B cell (primary cell): ENCODE results near the gene FOLH1. TPM values are rescaled to one million over a fixed set of nuclear protein-coding genes. Genes with fewer than 3 reads are reported as not detected.
"Not testable (repeated sequence)": the region's sequence is repeated elsewhere in the genome, so short reads cannot be mapped to it uniquely, and the experiment has no call there.

Experiments
- ATAC-seq: fragments of 200-7000 bp; cut with Tn5 transposase; one replicate; pipeline ENCODE4 v1.10.0; 2021; ENCODE audit warnings: low read depth, mild to moderate bottlenecking, moderate number of reproducible peaks, moderate library complexity
- CTCF ChIA-PET: fragments of 350-600 bp; sonication (Branson Sonifier 250); formaldehyde crosslinking; loops from one replicate; lab custom pipeline; 2021; ENCODE audit warnings: antibody characterized with exemption, inconsistent platforms; lab: Charles Lee
- POLR2A ChIA-PET: fragments of 350-600 bp; sonication (Branson Sonifier 250); formaldehyde crosslinking; loops from one replicate; lab custom pipeline; 2021; ENCODE audit warnings: antibody characterized with exemption; lab: Charles Lee
- DNase-seq: peaks from one replicate; pipeline ENCODE4 v3.0.0; 2013
- H2AFZ ChIP-seq: 2 replicates; pipeline ENCODE4 v1.6.1; 2012; ENCODE audit warnings: mild to moderate bottlenecking, low read depth, low read length; ENCODE audit not compliant: insufficient read depth, poor library complexity, severe bottlenecking
- H3K27ac ChIP-seq, 2 donors: 1 replicate in 1 of 2; 2 replicates in 1 of 2; pipeline ENCODE4 v1.5.1; 2012 to 2013; ENCODE audit warnings: low read length in 2 of 2, mild to moderate bottlenecking in 2 of 2, moderate library complexity in 1 of 2
- H3K27me3 ChIP-seq, 4 experiments: fragments of 200-600 bp in 1 of 4; sonication (generic) in 1 of 4; replicated peaks in 1 of 4; 1 replicate in 2 of 4; 2 replicates in 2 of 4; pipeline versions ENCODE4 v1.6.1 to v1.7.0; 2013 to 2016; ENCODE audit warnings: low read length in 3 of 4, mild to moderate bottlenecking in 2 of 4, mixed read lengths in 1 of 4, moderate library complexity in 1 of 4; ENCODE audit not compliant: insufficient read depth in 4 of 4, control insufficient read depth in 3 of 4; ENCODE audit errors: control extremely low read depth in 1 of 4
- H3K36me3 ChIP-seq, 2 experiments: replicated peaks in 1 of 2; 1 replicate in 1 of 2; 2 replicates in 1 of 2; pipeline versions ENCODE4 v1.6.1 to v1.7.1; 2013; ENCODE audit warnings: low read length in 1 of 2; ENCODE audit not compliant: insufficient read depth in 2 of 2, control insufficient read depth in 1 of 2; ENCODE audit errors: control extremely low read depth in 1 of 2, extremely low read depth in 1 of 2
- H3K4me1 ChIP-seq, 2 donors: fragments of 200-600 bp in 1 of 2; sonication (generic) in 1 of 2; 1 replicate in 1 of 2; 2 replicates in 1 of 2; pipeline versions ENCODE4 v1.5.1 to v1.6.1; 2013 to 2017; ENCODE audit warnings: low read length in 2 of 2; ENCODE audit not compliant: control insufficient read depth in 2 of 2, insufficient read depth in 2 of 2
- H3K4me2 ChIP-seq: replicated peaks from 2 replicates; pipeline ENCODE3; 2012; ENCODE audit warnings: mild to moderate bottlenecking, low read depth, low read length; ENCODE audit not compliant: poor library complexity, severe bottlenecking
- H3K4me3 ChIP-seq, 5 experiments: fragments of 200-600 bp in 1 of 5; sonication (generic) in 1 of 5; 1 replicate in 3 of 5; 2 replicates in 2 of 5; pipeline versions ENCODE4 v1.5.1 to v1.7.0; 2011 to 2016; ENCODE audit warnings: low read length in 4 of 5, mild to moderate bottlenecking in 4 of 5, low read depth in 2 of 5, control low read depth in 1 of 5, moderate library complexity in 1 of 5; ENCODE audit not compliant: insufficient read depth in 1 of 5; ENCODE audit errors: control extremely low read depth in 1 of 5, extremely low read depth in 1 of 5
- H3K79me2 ChIP-seq: fragments of 200-600 bp; sonication (generic); one replicate; pipeline ENCODE4 v1.6.0; 2016; ENCODE audit warnings: low read length; ENCODE audit not compliant: control insufficient read depth, insufficient read depth
- H3K9ac ChIP-seq: fragments of 200-600 bp; sonication (generic); 2 replicates; pipeline ENCODE4 v1.6.1; 2017; ENCODE audit warnings: mild to moderate bottlenecking, low read length, moderate library complexity
- H3K9me3 ChIP-seq, 3 donors: one replicate each; pipeline versions ENCODE4 v1.6.1 to v1.7.1; 2013; ENCODE audit warnings: low read length in 2 of 3; ENCODE audit not compliant: control insufficient read depth in 2 of 3, insufficient read depth in 1 of 3; ENCODE audit errors: control extremely low read depth in 1 of 3
- H4K20me1 ChIP-seq: 2 replicates; pipeline ENCODE4 v1.6.0; 2012; ENCODE audit warnings: mild to moderate bottlenecking, low read length; ENCODE audit not compliant: insufficient read depth, control insufficient read depth, poor library complexity, severe bottlenecking
- H3K27ac Mint-ChIP-seq: one replicate; pipeline ENCODE4 v1.8.0; 2021; ENCODE audit warnings: mixed read lengths
- H3K27me3 Mint-ChIP-seq: one replicate; pipeline ENCODE4 v1.8.0; 2021; ENCODE audit warnings: mixed read lengths
- H3K4me1 Mint-ChIP-seq: one replicate; pipeline ENCODE4 v1.8.0; 2021; ENCODE audit warnings: mixed read lengths
- H3K4me3 Mint-ChIP-seq: one replicate; pipeline ENCODE4 v1.8.0; 2021; ENCODE audit warnings: mixed read lengths
- H3K9me3 Mint-ChIP-seq: one replicate; pipeline ENCODE4 v1.8.0; 2022; ENCODE audit warnings: mixed read lengths; ENCODE audit not compliant: insufficient read depth
- CTCF ChIP-seq: fragments of 200-600 bp; IDR thresholded peaks from one replicate; pipeline ENCODE4 v1.8.0; 2022; ENCODE audit warnings: antibody characterized with exemption, mild to moderate bottlenecking
- EZH2 ChIP-seq: IDR thresholded peaks from 2 replicates; pipeline ENCODE4 v1.6.1; 2012; ENCODE audit warnings: borderline replicate concordance, low read depth, mild to moderate bottlenecking, moderate library complexity, low read length; ENCODE audit not compliant: insufficient read depth, poor library complexity, severe bottlenecking
- WGBS: methylation state at CpG from one replicate; pipeline ENCODE4 v1.1.5; 2013; ENCODE audit warnings: missing lambda C conversion rate; ENCODE audit not compliant: insufficient coverage; 5-methylcytosine and 5-hydroxymethylcytosine counted together
- intact Hi-C: fragments of 100-400 bp; cut with micrococcal nuclease; formaldehyde crosslinking; loops from one replicate; pipeline ENCODE4 v1.10.0; 2022
- polyA plus RNA-seq: library from polyadenylated mRNA; depleted of rRNA; stranded (reverse); fragments of >200 nt; gene quantifications from 2 replicates; pipeline ENCODE4 v1.2.3, GENCODE V29; 2012
- total RNA-seq, 2 donors: library from RNA; stranded (reverse); fragments of 120-200 nt in 1 of 2; gene quantifications; 1 replicate in 1 of 2; 2 replicates in 1 of 2; pipeline versions ENCODE4 v1.2.3 to v1.2.4, GENCODE V29; 2013 to 2022

The FOLH1 gene
- total and polyA plus RNA-seq, 2 donors (not counting 1 experiment from before 2014, with no cell fraction given): not detected

- H3K9ac ChIP-seq, H3K4me1 ChIP-seq, H3K9me3 Mint-ChIP-seq, H2AFZ ChIP-seq, H3K4me3 Mint-ChIP-seq, CTCF ChIA-PET, H3K27me3 ChIP-seq, H3K9me3 ChIP-seq, H3K27me3 Mint-ChIP-seq, ATAC-seq, H3K4me2 ChIP-seq, H3K27ac ChIP-seq, H3K4me3 ChIP-seq, H3K4me1 Mint-ChIP-seq, H3K27ac Mint-ChIP-seq, H3K79me2 ChIP-seq, intact Hi-C loops, H4K20me1 ChIP-seq, POLR2A ChIA-PET, H3K36me3 ChIP-seq, DNase-seq: not testable (repeated sequence)
- WGBS: no CpG with 5 or more reads among the region's 3 CpGs
Measured at GRCh38 chr11:49169579-49169978, 38.8 kb downstream of the FOLH1 start.

- intact Hi-C loops: not testable (repeated sequence)
Measured at GRCh38 chr11:49168992-49169391, 39.4 kb downstream of the FOLH1 start.

GRCh38 chr11:49151211-49151610 is 57.2 kb downstream of the FOLH1 start:
- TF ChIP-seq CTCF (no peak), EZH2 (no peak)
- no peak overlapping the region for H3K4me3 Mint-ChIP-seq
- intact Hi-C loops: no loop called here
- DNase-seq (no peak), ATAC-seq (no peak)
- H3K27me3 Mint-ChIP-seq: no peaks in the 10 kb centered on the region
- Histone ChIP-seq H3K9me3 (no peaks in the 10 kb centered on the region), H3K27me3 (no peaks in the 10 kb centered on the region), H3K36me3 (no peaks in the 10 kb centered on the region), H3K4me3 (no peak overlapping the region), H3K4me2 (no peak overlapping the region), H3K79me2 (no peaks in the 10 kb centered on the region), H3K9ac (no peak overlapping the region), H4K20me1 (no peaks in the 10 kb centered on the region), H2AFZ (no peak overlapping the region), H3K27ac (no peak overlapping the region), H3K4me1 (no peaks in the 10 kb centered on the region)
- H3K4me1 Mint-ChIP-seq: no peaks in the 10 kb centered on the region
- 91% methylated on average over 3 of the region's 12 CpGs for WGBS
- CTCF ChIA-PET: no interaction called here
- H3K27ac Mint-ChIP-seq: no peak overlapping the region
- no peaks in the 10 kb centered on the region for H3K9me3 Mint-ChIP-seq
- POLR2A ChIA-PET: no interaction called here

More at GRCh38 chr11:49168992-49169391, 39.4 kb downstream of the FOLH1 start:
- H3K4me3 Mint-ChIP-seq, H3K27me3 ChIP-seq, H3K27me3 Mint-ChIP-seq, H3K4me1 Mint-ChIP-seq, H3K9me3 ChIP-seq, DNase-seq, H2AFZ ChIP-seq, H3K4me1 ChIP-seq, CTCF ChIA-PET, POLR2A ChIA-PET, H3K4me2 ChIP-seq, ATAC-seq, H3K36me3 ChIP-seq, H3K9ac ChIP-seq, H3K9me3 Mint-ChIP-seq, H4K20me1 ChIP-seq, H3K27ac ChIP-seq, H3K79me2 ChIP-seq, H3K4me3 ChIP-seq, H3K27ac Mint-ChIP-seq: not testable (repeated sequence)
- WGBS: no CpG with 5 or more reads among the region's 4 CpGs
